HUES6 (cell line): ENCODE data around the gene LCN1.

Source experiments
- H3K27ac ChIP-seq: 2 replicates; pipeline ENCODE4 v1.7.0; 2013; ENCODE audit warnings: low read depth, mild to moderate bottlenecking, low read length, inconsistent platforms
- H3K27me3 ChIP-seq: 2 replicates; pipeline ENCODE4 v1.6.1; 2013; ENCODE audit warnings: low read length; ENCODE audit not compliant: control insufficient read depth, insufficient read depth
- H3K36me3 ChIP-seq: 2 replicates; pipeline ENCODE4 v1.6.1; 2013; ENCODE audit warnings: low read length; ENCODE audit not compliant: control insufficient read depth, insufficient read depth
- H3K4me1 ChIP-seq: 2 replicates; pipeline ENCODE4 v1.6.1; 2013; ENCODE audit warnings: low read length; ENCODE audit not compliant: control insufficient read depth, insufficient read depth
- H3K4me3 ChIP-seq: 2 replicates; pipeline ENCODE4 v1.5.1; 2013; ENCODE audit warnings: low read depth, low read length
- H3K9ac ChIP-seq: one replicate; pipeline ENCODE4 v1.6.1; 2013; ENCODE audit warnings: mild to moderate bottlenecking, low read length
- H3K9me3 ChIP-seq: 2 replicates; pipeline ENCODE4 v1.6.1; 2013; ENCODE audit warnings: low read depth, low read length; ENCODE audit not compliant: control insufficient read depth, insufficient read depth

Gene LCN1

DNA sequence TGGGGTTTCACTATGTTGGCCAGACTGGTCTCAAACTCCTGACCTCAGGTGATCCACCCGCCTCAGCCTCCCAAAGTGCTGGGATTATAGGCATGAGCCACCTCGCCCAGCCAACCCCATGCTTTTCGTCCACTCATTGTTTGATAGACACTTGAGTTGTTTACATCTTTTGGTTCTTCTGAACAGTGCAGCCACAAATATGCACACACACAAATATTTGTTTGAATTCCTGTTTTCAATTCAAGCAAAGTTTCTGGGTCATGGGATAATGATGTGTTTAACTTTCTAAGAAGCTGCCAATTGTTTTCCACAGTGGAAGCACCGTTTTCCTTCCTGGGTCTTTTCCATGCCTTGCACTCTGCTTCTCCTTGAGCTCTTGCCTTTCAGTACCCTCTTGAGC, 33.5 kb downstream of the LCN1 start:
- no peaks in the 10 kb centered on the region for H3K9me3 ChIP-seq
- H3K9ac ChIP-seq = no peak overlapping the region
- H3K27ac ChIP-seq = no peak overlapping the region
- no peaks in the 10 kb centered on the region for H3K36me3 ChIP-seq
- H3K4me3 ChIP-seq = no peak overlapping the region
- H3K27me3 ChIP-seq = no peaks in the 10 kb centered on the region
- no peaks in the 10 kb centered on the region; the same call in 1 of the 2 replicates for H3K4me1 ChIP-seq

DNA sequence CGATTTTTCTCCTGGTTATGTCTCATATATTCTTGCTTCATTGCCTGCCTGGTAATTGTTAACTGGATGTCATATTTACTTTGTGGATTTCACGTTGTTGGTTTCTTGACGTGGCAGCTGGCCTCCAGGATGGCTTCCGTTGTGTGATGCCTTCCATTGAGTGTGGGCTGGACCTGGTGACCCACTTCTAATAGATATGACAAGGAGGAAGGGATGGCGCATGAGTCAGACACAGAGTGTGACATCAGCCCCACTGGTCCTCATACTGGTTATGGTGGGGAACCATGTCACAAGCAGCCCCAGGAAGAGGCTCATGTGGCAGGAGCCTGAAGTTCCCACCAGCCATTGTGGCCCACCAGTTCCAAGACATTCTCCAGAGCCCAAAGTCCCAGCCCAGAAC, 34.0 kb downstream of the LCN1 start:
- Histone ChIP-seq H3K4me1 (no peaks in the 10 kb centered on the region; the same call in 1 of the 2 replicates), H3K27me3 (no peaks in the 10 kb centered on the region), H3K9ac (no peak overlapping the region), H3K27ac (no peak overlapping the region), H3K9me3 (no peaks in the 10 kb centered on the region), H3K36me3 (no peaks in the 10 kb centered on the region), H3K4me3 (no peak overlapping the region)

DNA sequence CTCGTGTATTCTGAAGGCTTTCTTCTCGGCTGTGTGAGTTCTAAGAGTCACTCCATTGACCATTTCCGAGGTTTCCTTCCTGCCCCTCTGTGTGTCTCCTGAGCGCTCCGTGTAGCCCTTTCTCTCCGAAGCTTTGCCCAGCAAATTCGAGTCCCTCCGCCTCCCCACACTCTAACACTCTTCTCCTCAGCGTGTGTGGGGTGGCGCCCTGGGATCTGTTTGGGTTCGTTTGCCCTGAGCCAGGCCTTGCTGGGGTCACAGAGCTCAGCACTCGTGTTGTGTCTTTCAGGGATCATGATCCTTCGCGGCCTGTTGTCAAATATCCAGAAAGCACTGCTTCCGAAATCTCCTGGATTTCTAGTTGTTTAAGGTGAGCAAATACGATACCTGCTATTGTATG, 34.7 kb downstream of the LCN1 start:
- Histone ChIP-seq H3K27ac (no peak overlapping the region), H3K36me3 (no peaks in the 10 kb centered on the region), H3K27me3 (no peaks in the 10 kb centered on the region), H3K4me1 (no peaks in the 10 kb centered on the region; the same call in 1 of the 2 replicates), H3K4me3 (no peak overlapping the region), H3K9ac (no peak overlapping the region), H3K9me3 (no peaks in the 10 kb centered on the region)

DNA sequence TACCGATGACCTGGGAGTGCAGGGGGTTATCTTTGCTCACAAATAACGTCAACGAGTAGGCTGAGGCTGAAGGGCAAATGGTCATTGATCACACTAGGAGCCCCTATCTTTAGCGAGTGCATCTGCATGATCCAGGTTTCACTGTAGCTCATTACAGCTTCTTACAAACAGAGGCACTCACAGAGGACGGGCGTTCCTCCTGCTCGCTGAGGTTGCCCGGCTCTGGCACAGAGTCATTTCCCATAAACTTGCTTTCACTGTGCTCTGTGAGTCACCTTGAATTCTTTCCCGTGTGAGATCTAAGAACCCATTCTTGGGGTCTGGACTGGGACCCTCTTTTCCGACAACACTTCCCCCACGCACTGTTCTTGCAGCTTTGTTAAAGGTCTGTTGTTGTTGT, 38.4 kb downstream of the LCN1 start:
- H3K9ac ChIP-seq = no peak overlapping the region
- H3K36me3 ChIP-seq = no peaks in the 10 kb centered on the region
- H3K4me1 ChIP-seq = no peaks in the 10 kb centered on the region
- no peaks in the 10 kb centered on the region for H3K27me3 ChIP-seq
- H3K9me3 ChIP-seq = no peaks in the 10 kb centered on the region
- no peak overlapping the region for H3K4me3 ChIP-seq
- no peak overlapping the region for H3K27ac ChIP-seq

DNA sequence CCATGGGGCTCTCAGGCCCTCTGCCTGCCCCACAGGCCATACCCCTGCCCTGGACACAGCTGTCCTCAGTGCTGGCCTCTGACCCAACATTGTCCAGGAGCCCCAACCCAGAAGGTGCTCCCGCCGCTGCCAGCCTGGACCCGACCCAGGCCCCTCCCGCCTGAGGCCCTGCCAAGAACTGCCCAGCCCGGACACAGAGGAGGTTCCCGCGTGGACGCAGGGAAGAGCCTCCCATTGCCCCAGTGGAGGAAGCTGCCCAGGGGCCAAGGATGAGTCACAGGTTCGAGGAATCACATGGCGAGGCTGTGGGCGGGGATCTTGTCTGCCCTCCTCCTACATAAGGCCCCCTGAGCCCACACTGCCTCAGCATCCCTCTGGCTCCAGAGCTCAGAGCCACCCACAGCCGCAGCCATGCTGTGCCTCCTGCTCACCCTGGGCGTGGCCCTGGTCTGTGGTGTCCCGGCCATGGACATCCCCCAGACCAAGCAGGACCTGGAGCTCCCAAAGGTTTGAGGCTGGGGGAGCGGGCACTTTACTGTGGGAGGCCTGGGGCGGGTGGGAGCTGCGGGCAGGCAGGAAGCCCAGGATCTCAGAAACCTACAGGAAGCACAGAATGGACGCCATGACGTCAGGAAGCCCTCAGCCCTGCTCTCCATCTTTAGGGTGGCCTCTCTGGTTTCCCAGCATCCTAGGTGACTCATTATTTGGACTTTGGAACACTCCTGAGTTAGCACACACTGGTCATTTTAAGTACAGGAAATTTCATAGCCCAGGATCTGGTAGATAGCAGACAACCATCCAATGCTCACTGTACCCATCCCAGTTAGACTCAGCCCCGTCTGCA, 40.4 kb downstream of the LCN1 start, which contains the start of gene PAEP:
TSS of gene PAEP (plus strand) at position 366 of the 844 bp plus-strand sequence.
- Histone ChIP-seq H3K36me3 (no peaks in the 10 kb centered on the region), H3K27me3 (no peaks in the 10 kb centered on the region), H3K9me3 (no peaks in the 10 kb centered on the region), H3K4me3 (no peak within 1 kb of the TSS), H3K4me1 (no peaks in the 10 kb centered on the region), H3K9ac (no peak within 1 kb of the TSS), H3K27ac (no peak within 1 kb of the TSS)

DNA sequence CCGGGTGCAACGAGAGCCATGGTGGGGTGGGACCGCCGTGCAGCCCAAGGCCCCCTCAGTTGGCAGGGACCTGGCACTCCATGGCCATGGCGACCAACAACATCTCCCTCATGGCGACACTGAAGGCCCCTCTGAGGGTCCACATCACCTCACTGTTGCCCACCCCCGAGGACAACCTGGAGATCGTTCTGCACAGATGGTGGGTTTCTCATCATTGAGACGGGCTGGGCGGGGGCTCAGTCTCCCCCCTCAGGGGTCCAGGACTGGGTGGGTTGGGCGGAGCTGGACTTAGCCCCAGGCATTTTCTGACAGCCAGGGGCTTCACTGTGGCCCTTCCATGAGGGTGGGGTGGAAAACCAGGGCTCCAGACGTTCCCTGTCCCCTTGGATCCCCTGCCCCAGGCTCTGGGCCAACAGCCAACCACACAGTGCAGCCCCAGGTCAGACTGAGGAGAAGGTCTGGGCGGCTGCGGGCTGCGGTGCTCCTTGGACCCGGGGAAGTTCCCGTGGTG, 41.0 kb downstream of the LCN1 start:
- no peak overlapping the region for H3K4me3 ChIP-seq
- H3K4me1 ChIP-seq = no peaks in the 10 kb centered on the region
- no peaks in the 10 kb centered on the region for H3K9me3 ChIP-seq
- H3K27ac ChIP-seq = no peak overlapping the region
- H3K27me3 ChIP-seq = no peaks in the 10 kb centered on the region
- no peak overlapping the region for H3K9ac ChIP-seq
- no peaks in the 10 kb centered on the region for H3K36me3 ChIP-seq

DNA sequence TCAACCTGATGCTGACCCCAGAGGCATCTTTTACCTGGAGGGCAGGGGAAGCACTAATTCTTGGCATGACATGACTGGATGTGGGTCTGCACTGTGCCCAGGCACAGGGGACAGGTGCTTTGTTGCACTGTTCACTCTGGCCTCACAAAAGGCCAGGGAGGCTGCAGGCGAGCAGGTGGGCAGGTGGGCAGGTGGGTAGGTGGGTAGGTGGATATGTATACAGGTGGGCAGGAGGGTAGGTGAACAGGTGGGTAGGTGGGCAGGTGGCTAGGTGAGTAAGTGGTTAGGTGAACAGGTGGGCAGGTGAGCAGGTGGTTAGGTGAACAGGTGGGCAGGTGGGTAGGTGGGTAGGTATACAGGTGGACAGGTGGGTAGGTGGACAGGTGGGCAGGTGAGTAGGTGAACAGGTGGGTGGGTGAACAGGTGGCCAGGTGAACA, 41.8 kb downstream of the LCN1 start:
- no peaks in the 10 kb centered on the region for H3K36me3 ChIP-seq
- H3K4me1 ChIP-seq = no peaks in the 10 kb centered on the region
- no peak overlapping the region for H3K9ac ChIP-seq
- no peaks in the 10 kb centered on the region for H3K9me3 ChIP-seq
- no peaks in the 10 kb centered on the region for H3K27me3 ChIP-seq
- no peak overlapping the region for H3K27ac ChIP-seq
- H3K4me3 ChIP-seq = no peak overlapping the region

DNA sequence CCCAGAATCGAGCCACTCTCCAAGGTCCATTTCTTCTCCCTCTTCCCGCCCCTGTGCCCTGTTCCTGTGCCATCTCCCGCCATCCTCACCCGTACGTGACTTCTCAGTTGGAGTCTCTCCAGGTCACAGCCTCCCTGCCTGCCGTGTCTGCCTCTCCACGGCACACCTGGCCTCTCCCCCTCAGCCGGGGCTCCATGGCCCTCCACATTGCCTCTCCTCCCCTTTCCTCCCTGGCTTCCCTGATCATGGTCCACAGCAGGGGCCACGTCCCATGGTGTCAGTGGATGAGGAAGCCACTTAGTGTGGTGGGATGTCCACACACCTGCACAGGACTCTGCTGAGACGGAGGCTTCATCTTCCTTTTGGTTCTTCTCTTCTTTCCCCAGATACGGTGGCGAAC, 42.6 kb downstream of the LCN1 start:
- H3K36me3 ChIP-seq = no peaks in the 10 kb centered on the region
- H3K4me3 ChIP-seq = no peak overlapping the region
- peaks cover 3% of the 10 kb centered on the region; the same call in 1 of the 2 replicates for H3K9me3 ChIP-seq
- H3K4me1 ChIP-seq = no peaks in the 10 kb centered on the region
- no peak overlapping the region for H3K9ac ChIP-seq
- no peaks in the 10 kb centered on the region for H3K27me3 ChIP-seq
- no peak overlapping the region for H3K27ac ChIP-seq

DNA sequence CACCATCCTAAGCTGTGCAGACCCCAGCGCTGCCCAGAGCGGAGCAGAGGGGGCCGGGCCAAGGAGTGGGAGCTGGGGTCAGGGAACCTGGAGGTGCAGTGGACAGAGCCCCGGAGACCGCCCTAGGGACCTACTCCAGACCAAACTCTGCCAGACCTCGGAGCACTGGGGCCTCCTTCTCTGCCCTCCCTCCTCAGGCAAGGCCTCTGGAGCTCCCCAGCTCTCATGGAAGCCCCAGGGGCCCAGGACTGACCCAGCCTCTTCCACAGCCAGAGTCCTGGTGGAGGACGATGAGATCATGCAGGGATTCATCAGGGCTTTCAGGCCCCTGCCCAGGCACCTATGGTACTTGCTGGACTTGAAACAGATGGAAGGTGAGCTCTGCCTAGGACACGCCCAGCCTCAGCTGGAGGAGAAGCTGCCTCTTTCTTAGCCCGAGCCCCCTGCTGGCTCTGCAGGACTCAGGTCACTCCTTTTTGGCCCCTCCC, 43.9 kb downstream of the LCN1 start:
- no peak overlapping the region for H3K9ac ChIP-seq
- H3K36me3 ChIP-seq = no peaks in the 10 kb centered on the region
- H3K4me3 ChIP-seq = no peak overlapping the region
- peaks cover 13% of the 10 kb centered on the region for H3K9me3 ChIP-seq
- H3K27ac ChIP-seq = no peak overlapping the region
- H3K27me3 ChIP-seq = no peaks in the 10 kb centered on the region
- no peaks in the 10 kb centered on the region for H3K4me1 ChIP-seq

DNA sequence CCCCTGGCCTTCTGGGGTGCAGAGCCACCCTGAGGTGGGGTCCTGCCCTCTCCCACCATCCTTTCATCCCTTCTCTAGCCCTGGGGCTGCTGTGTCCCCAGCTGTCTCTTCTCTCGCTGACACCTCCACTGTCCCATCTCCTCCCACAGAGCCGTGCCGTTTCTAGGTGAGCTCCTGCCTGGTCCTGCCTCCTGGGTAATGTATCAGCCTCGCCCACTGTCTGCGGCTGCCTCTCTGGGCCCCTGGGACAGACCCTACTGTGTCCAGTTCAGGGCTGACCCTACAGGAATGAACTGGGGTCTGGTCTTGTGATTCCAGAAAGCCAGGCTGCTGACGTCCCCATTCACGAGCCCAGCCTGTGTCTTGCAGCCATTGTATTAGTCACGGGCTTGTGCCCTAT, 44.4 kb downstream of the LCN1 start:
- Histone ChIP-seq H3K4me1 (no peaks in the 10 kb centered on the region), H3K27me3 (no peaks in the 10 kb centered on the region), H3K9me3 (peaks cover 13% of the 10 kb centered on the region), H3K4me3 (no peak overlapping the region), H3K27ac (no peak overlapping the region), H3K36me3 (no peaks in the 10 kb centered on the region), H3K9ac (no peak overlapping the region)

DNA sequence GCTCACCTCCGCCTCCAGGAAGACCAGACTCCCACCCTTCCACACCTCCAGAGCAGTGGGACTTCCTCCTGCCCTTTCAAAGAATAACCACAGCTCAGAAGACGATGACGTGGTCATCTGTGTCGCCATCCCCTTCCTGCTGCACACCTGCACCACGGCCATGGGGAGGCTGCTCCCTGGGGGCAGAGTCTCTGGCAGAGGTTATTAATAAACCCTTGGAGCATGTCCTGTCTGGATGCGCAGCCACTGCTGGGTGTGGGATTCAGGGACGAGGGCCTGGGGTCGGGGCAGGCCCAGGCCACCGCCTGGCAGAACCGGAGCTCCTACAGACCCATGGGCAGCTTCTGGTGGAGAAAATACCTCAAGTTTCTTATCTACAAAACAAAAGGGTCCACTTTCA, 45.3 kb downstream of the LCN1 start:
- H3K36me3 ChIP-seq = no peaks in the 10 kb centered on the region
- no peaks in the 10 kb centered on the region for H3K4me1 ChIP-seq
- peaks cover 13% of the 10 kb centered on the region for H3K9me3 ChIP-seq
- no peaks in the 10 kb centered on the region for H3K27me3 ChIP-seq
- H3K27ac ChIP-seq = no peak overlapping the region
- no peak overlapping the region for H3K4me3 ChIP-seq
- no peak overlapping the region for H3K9ac ChIP-seq
